ENCODE measurements around the gene TBC1D19.

- no peak for TF ChIP-seq CTCF (conservative IDR thresholded peaks at IDR 0.05)
- no peak for TF ChIP-seq ZFX (IDR thresholded peaks at IDR 0.05)
Observed at GRCh38 chr4:26590639-26591038, 6.8 kb downstream of the TBC1D19 start.

All from C4-2B (cell line).